ENCODE data around the gene PHAF1. TPM values are rescaled to one million over a fixed set of nuclear protein-coding genes. Genes with fewer than 3 reads are reported as not detected.
A peak's percentile ranks its signal among the peaks of the same experiment; 100 is the strongest.

Gene PHAF1
- total RNA-seq = 10 to 100 TPM; 14.2 to 22.5 (median 19.3) TPM

DNA sequence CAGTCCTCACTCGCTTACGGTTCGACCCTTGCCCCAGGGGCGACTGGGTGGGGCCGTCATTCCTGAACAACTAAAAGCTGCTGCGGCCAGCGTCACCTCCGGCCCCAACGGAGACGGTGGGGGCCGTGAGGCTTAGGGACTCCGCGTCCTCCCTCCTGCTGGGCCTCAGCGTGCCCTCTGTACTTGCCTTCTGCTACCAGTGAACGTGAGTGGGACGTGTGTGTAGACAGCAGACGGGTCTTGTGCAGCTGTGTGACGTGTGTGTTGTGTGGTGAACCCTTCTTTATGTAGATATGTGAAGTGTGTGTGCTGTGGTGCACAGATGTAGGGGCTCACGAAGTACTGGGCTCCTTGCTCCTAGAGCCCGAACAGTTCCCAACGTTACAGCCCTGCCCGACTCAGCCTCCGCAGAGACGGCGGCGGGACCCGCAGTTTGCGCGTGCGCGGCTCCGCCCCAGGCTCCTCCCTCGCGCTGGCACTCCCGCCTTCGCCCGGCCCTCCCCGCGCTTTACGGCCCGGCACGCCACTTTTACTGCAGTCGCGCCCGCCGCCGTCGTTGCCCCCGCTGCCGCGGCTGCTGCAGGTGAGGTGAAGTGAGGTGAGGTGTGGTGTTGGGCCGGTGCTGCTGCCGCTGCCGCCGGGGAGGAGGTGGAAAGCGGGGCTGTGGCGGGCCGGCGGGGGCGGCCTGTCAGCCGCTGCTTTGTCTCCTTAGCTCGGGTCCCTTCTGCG is at the start of gene PHAF1:
Gene PHAF1 (plus strand): TSS at position 535 of the 729 bp plus-strand sequence. CDS start 235 bp downstream, outside the sequence.
- no peaks in the 10 kb centered on the region for H3K27me3 ChIP-seq
- intact Hi-C loops (cut with DNase I) = no loop called here
- H3K9me3 ChIP-seq = no peaks in the 10 kb centered on the region
- TF ChIP-seq POLR2A (IDR thresholded peaks at IDR 0.05) = peak in 3 of 4 donors; percentile 70 to 79 (median 79)
- TF ChIP-seq, protein P1, sequence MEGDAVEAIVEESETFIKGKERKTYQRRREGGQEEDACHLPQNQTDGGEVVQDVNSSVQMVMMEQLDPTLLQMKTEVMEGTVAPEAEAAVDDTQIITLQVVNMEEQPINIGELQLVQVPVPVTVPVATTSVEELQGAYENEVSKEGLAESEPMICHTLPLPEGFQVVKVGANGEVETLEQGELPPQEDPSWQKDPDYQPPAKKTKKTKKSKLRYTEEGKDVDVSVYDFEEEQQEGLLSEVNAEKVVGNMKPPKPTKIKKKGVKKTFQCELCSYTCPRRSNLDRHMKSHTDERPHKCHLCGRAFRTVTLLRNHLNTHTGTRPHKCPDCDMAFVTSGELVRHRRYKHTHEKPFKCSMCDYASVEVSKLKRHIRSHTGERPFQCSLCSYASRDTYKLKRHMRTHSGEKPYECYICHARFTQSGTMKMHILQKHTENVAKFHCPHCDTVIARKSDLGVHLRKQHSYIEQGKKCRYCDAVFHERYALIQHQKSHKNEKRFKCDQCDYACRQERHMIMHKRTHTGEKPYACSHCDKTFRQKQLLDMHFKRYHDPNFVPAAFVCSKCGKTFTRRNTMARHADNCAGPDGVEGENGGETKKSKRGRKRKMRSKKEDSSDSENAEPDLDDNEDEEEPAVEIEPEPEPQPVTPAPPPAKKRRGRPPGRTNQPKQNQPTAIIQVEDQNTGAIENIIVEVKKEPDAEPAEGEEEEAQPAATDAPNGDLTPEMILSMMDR (IDR thresholded peaks at IDR 0.05) = peak in 1 of 6 experiments; percentile 20
- H3K36me3 ChIP-seq = no peaks in the 10 kb centered on the region
- peak within 1 kb of the TSS; percentile 80 to 99 (median 86) for H3K4me3 ChIP-seq
- peak; percentile 39 for DNase-seq
- H3K27ac ChIP-seq = peak within 1 kb of the TSS; percentile 79 to 89 (median 84)
- 0 to 2% methylated on average over 11 of the region's 63 CpGs for WGBS, 2 donors
- peaks cover 22 to 77% (median 52%) of the 10 kb centered on the region in 3 donors for H3K4me1 ChIP-seq

DNA sequence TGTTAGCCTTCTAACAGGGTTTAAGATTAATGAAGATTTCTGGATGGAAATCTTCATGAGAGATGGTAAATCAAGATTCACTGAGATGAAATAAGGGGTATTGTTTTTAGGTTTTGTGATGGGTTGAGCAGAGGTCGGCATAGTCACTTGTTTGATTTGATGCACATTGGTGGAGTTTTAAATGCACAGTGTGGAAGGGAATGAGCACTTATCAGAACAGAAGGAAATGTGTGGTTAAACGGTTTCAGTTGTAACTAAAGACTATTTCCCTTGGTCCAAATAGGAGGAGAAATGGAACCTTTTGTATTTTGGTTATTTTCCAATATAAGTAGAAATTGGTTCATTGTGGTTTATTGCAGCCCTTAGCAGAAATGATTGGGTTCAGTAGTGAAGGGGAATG is 46.7 kb upstream of the PHAF1 start:
- no peak for DNase-seq
- no peaks in the 10 kb centered on the region for H3K27me3 ChIP-seq
- H3K36me3 ChIP-seq = peaks cover 6 to 23% (median 8%) of the 10 kb centered on the region in 3 donors
- H3K4me3 ChIP-seq = no peak overlapping the region
- peaks cover 0 to 4% (median 0%) of the 10 kb centered on the region in 3 donors for H3K4me1 ChIP-seq
- no peaks in the 10 kb centered on the region for H3K9me3 ChIP-seq
- WGBS, 2 donors = 46 to 48% methylated on average over 2 of the region's 2 CpGs
- no peak overlapping the region for H3K27ac ChIP-seq
- intact Hi-C loops (cut with DNase I) = no loop called here
- no peak for TF ChIP-seq POLR2A (IDR thresholded peaks at IDR 0.05)
- TF ChIP-seq, protein P1 (IDR thresholded peaks at IDR 0.05) = no peak

DNA sequence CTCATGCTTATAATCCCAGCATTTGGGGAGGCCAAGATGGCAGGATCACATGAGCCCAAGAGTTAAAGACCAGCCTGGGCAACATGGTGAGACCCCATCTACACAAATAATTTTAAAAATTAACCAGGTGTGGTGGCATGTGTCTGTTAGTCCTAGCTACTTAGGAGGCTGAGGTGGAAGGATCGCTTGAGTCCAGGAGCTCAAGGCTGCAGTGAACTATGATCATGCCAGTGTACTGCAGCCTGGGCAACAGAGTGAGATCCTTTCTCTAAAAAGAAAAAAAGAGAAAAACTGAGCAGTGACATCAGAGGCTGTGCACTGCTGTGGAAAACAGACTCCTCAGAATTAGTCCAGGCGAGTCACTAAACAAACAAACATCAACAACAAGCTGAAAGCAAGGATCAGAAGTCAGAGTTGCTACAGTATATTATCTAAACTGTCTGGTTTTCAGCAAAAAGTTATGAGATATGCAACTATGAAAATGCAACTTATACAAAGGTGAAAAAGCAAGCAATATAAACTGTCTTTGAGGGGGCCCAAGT is 41.5 kb upstream of the PHAF1 start:
- 92 to 96% methylated on average over 2 of the region's 2 CpGs for WGBS, 2 donors
- Histone ChIP-seq H3K4me3 (no peak overlapping the region), H3K36me3 (peaks cover 6 to 67% (median 16%) of the 10 kb centered on the region in 3 donors), H3K9me3 (no peaks in the 10 kb centered on the region), H3K27me3 (no peaks in the 10 kb centered on the region), H3K4me1 (no peaks in the 10 kb centered on the region), H3K27ac (no peak overlapping the region)
- DNase-seq = no peak
- intact Hi-C loops (cut with DNase I) = no loop called here
- TF ChIP-seq, protein P1 (IDR thresholded peaks at IDR 0.05) = no peak
- TF ChIP-seq POLR2A (IDR thresholded peaks at IDR 0.05) = no peak

DNA sequence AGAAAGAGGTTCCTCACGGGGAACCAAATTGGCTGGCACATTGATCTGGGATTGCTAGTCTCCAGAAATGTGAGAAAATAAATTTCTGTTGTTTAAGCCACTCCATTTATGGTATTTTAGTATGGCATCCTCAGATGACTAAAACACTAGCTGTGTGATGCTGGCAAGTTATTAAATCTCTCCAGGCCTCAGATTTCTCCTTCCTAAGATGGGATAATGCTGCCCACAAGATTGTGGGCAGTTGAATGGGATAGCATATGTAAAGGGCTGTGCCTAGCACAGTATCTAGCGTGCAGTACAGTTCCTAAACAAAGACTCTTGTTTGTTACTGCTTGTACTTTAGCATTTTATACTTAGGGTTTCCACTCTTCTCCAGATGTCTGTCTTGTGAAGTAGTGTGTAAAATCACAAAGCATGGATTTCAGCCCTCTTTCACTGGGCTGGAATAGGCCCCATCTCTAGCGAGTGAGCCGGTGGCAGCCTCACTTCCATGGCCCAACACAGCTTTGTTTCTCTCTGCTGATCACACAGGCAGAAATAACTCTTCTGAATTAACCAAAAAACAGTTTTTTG is 38.2 kb upstream of the PHAF1 start:
- WGBS, 2 donors = 89 to 94% methylated on average over 4 of the region's 4 CpGs
- no peaks in the 10 kb centered on the region for H3K4me1 ChIP-seq
- no peak overlapping the region for H3K4me3 ChIP-seq
- H3K36me3 ChIP-seq = peaks cover 11 to 92% (median 16%) of the 10 kb centered on the region in 3 donors
- no peak for DNase-seq
- intact Hi-C loops (cut with DNase I) = no loop called here
- H3K27ac ChIP-seq = no peak overlapping the region
- H3K27me3 ChIP-seq = no peaks in the 10 kb centered on the region
- no peaks in the 10 kb centered on the region for H3K9me3 ChIP-seq
- TF ChIP-seq, protein P1 (IDR thresholded peaks at IDR 0.05) = no peak
- TF ChIP-seq POLR2A (IDR thresholded peaks at IDR 0.05) = no peak

DNA sequence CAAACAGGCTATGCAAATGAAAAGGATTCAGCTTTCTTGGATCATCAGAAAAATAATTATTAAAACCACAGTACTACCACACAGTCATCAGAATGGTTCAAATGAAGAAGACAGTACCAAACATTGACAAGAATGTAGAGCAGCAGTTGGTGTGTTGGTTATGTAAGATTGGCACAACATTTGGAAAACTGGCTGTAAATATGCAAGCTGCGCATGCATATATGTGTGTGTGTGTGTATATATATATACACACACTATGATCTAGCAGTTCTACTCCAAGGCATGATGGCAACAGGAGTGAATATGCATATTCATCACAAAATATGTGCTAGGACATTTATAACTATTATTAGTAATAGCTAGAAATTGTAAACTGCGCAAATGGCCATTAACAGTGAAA is 34.4 kb upstream of the PHAF1 start:
- H3K9me3 ChIP-seq = no peaks in the 10 kb centered on the region
- intact Hi-C loops (cut with DNase I) = no loop called here
- no peak overlapping the region for H3K4me3 ChIP-seq
- H3K27me3 ChIP-seq = no peaks in the 10 kb centered on the region
- no peak for TF ChIP-seq POLR2A (IDR thresholded peaks at IDR 0.05)
- TF ChIP-seq, protein P1 (IDR thresholded peaks at IDR 0.05) = no peak
- DNase-seq = no peak
- 94% methylated on average over 2 of the region's 2 CpGs for WGBS, 2 donors
- peaks cover 0 to 75% (median 5%) of the 10 kb centered on the region in 3 donors for H3K36me3 ChIP-seq
- no peak overlapping the region for H3K27ac ChIP-seq
- H3K4me1 ChIP-seq = no peaks in the 10 kb centered on the region

All from esophagus squamous epithelium (tissue), 5 donors.